Naive thymus-derived CD4-positive, alpha-beta T cell (primary cell): ENCODE data around the gene CCDC9B. TPM values are rescaled to one million over a fixed set of nuclear protein-coding genes. Genes with fewer than 3 reads are reported as not detected.

ENCODE experiments used
- ATAC-seq: fragments of 150-1000 bp; cut with Tn5 transposase; 2 replicates; pipeline ENCODE4 v1.10.0; 2021; ENCODE audit warnings: mild to moderate bottlenecking, moderate library complexity
- CTCF ChIA-PET: fragments of 350-600 bp; sonication (Branson Sonifier 250); formaldehyde crosslinking; loops from one replicate; lab custom pipeline; 2021; ENCODE audit warnings: antibody characterized with exemption; lab: Charles Lee
- POLR2A ChIA-PET: fragments of 350-600 bp; sonication (Branson Sonifier 250); formaldehyde crosslinking; loops from one replicate; lab custom pipeline; 2021; ENCODE audit warnings: antibody characterized with exemption, inconsistent platforms; lab: Charles Lee
- DNase-seq, 9 donors: peaks; one replicate each; pipeline versions ENCODE4 v3.0.0 to v3.0.0-alpha.2; 2020 to 2022; ENCODE audit warnings: mixed read lengths in 1 of 9
- H3K27ac ChIP-seq: one replicate; pipeline ENCODE4 v1.7.0; 2013; ENCODE audit warnings: mild to moderate bottlenecking, low read depth, low read length, moderate library complexity
- H3K27me3 ChIP-seq, 2 donors: one replicate each; pipeline ENCODE4 v1.7.0; 2013; ENCODE audit warnings: low read length in 2 of 2, mild to moderate bottlenecking in 2 of 2, moderate library complexity in 2 of 2; ENCODE audit not compliant: control insufficient read depth in 2 of 2, insufficient read depth in 2 of 2
- H3K36me3 ChIP-seq, 3 experiments: 1 replicate in 2 of 3; 2 replicates in 1 of 3; pipeline ENCODE4 v1.7.0; 2013; ENCODE audit warnings: low read length in 3 of 3, mild to moderate bottlenecking in 3 of 3, moderate library complexity in 1 of 3; ENCODE audit not compliant: insufficient read depth in 3 of 3, control insufficient read depth in 2 of 3
- H3K4me1 ChIP-seq, 2 donors: one replicate each; pipeline ENCODE4 v1.7.0; 2013; ENCODE audit warnings: low read length in 2 of 2, mild to moderate bottlenecking in 2 of 2, moderate library complexity in 1 of 2; ENCODE audit not compliant: control insufficient read depth in 2 of 2, insufficient read depth in 2 of 2
- H3K4me3 ChIP-seq: 2 replicates; pipeline ENCODE4 v1.7.0; 2013; ENCODE audit warnings: mild to moderate bottlenecking, low read length
- H3K9me3 ChIP-seq, 3 experiments: 1 replicate in 2 of 3; 2 replicates in 1 of 3; pipeline ENCODE4 v1.7.0; 2013; ENCODE audit warnings: low read length in 3 of 3; ENCODE audit not compliant: control insufficient read depth in 2 of 3
- H3K27ac Mint-ChIP-seq, 9 donors: one replicate each; pipeline ENCODE4 v1.8.0; 2020 to 2022; ENCODE audit warnings: mixed read lengths in 9 of 9, mild to moderate bottlenecking in 8 of 9, moderate library complexity in 5 of 9, inconsistent platforms in 2 of 9
- H3K27me3 Mint-ChIP-seq, 5 donors: one replicate each; pipeline ENCODE4 v1.8.0; 2021 to 2022; ENCODE audit warnings: mixed read lengths in 5 of 5, mild to moderate bottlenecking in 1 of 5
- H3K36me3 Mint-ChIP-seq, 5 donors: one replicate each; pipeline ENCODE4 v1.8.0; 2020 to 2022; ENCODE audit warnings: mixed read lengths in 5 of 5, mild to moderate bottlenecking in 3 of 5, inconsistent platforms in 1 of 5
- H3K4me1 Mint-ChIP-seq, 7 donors: one replicate each; pipeline ENCODE4 v1.8.0; 2020 to 2022; ENCODE audit warnings: mixed read lengths in 7 of 7, mild to moderate bottlenecking in 3 of 7, inconsistent platforms in 1 of 7
- H3K4me3 Mint-ChIP-seq, 10 donors: one replicate each; pipeline ENCODE4 v1.8.0; 2020 to 2022; ENCODE audit warnings: mild to moderate bottlenecking in 10 of 10, mixed read lengths in 10 of 10, moderate library complexity in 6 of 10, inconsistent platforms in 2 of 10
- H3K9me3 Mint-ChIP-seq, 11 donors: one replicate each; pipeline ENCODE4 v1.8.0; 2020 to 2022; ENCODE audit warnings: mixed read lengths in 11 of 11, mild to moderate bottlenecking in 4 of 11, inconsistent platforms in 1 of 11, moderate library complexity in 1 of 11
- intact Hi-C, 2 donors: fragments of 100-400 bp; cut with micrococcal nuclease; formaldehyde crosslinking; loops; one replicate each; pipeline ENCODE4 v1.15.1; 2023
- polyA plus RNA-seq, 2 donors: library from polyadenylated mRNA; unstranded; fragments of 300-500 nt; fragmentation: Illumina TruSeq; gene quantifications; one replicate each; pipeline ENCODE4 v1.2.3, GENCODE V29; 2021
- total RNA-seq, 6 experiments: library from RNA in 5 of 6; stranded (reverse) in 5 of 6; gene quantifications; 1 replicate in 5 of 6; 2 replicates in 1 of 6; pipeline ENCODE4 v1.2.3 and lab custom pipeline; 2021 to 2026

CCDC9B gene
- total and polyA plus RNA-seq, 7 experiments from 2014 or later: 0.07 to 2.7 (median 1.4) TPM

DNA sequence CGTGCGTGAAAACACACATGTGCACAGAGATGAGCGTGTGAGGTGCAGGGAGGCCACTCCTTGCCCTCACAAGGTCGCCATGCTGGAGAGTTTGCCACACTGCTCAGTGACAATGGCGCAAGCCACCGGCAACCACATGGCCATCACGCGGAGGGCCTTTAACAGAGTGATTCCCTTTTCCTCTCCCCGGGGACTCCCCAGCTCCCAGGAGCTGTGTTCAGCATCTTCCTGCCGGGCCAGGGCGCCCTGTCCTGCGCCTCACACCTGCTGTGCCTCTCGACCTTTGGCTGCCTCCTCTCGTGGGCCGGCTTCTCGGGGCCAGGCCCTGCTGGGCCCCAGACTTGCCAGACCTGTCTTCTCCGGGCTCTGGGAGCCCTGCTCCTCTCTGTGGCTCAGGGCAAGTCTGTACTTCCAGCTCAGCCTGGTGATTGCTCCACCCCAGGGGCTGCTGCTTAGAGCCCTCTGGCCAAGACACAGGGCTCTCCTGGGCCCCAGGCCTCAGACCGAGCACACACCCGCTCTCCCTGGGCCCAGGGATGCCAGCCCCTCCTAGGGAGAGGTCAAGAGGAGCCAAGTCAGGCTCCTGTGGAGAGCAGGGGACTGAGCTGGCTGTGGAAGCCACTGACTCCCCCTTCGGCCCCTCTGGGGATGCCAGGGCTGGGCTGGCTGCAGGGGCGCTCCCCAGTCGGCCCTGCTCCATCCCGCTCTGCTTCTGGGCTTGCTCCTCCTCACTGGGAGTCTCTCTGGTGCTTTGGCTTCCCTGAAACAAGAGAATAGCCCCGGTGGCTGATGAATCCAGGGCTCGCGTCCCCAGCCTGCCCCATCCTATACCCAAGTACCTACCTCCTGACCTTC is 5.6 kb downstream of the CCDC9B start:
- no peaks in the 10 kb centered on the region for H3K27me3 Mint-ChIP-seq
- Histone ChIP-seq H3K27me3 (no peaks in the 10 kb centered on the region), H3K4me1 (peaks cover 0 to 16% of the 10 kb centered on the region in 2 donors), H3K36me3 (no peaks in the 10 kb centered on the region), H3K4me3 (no peak overlapping the region), H3K9me3 (no peaks in the 10 kb centered on the region), H3K27ac (no peak overlapping the region)
- peaks cover 0 to 30% (median 22%) of the 10 kb centered on the region in 7 donors for H3K4me1 Mint-ChIP-seq
- H3K9me3 Mint-ChIP-seq: peaks cover 0 to 1% (median 0%) of the 10 kb centered on the region in 11 donors
- H3K4me3 Mint-ChIP-seq: peak overlapping the region in 2 of 10 donors; percentile 13 to 80
- POLR2A ChIA-PET: interaction anchor here (0.8 to 5.0 kb wide), 6 partner anchors 9 to 56 kb away, joined by 3 to 31 read pairs (median 5); partner anchors contain the start of gene PLCB2
- H3K27ac Mint-ChIP-seq: peak overlapping the region in 1 of 9 donors; percentile 88
- ATAC-seq: no peak
- CTCF ChIA-PET: interaction anchor here (0.6 to 14.2 kb wide), 5 partner anchors 9 to 328 kb away, joined by 4 to 366 read pairs (median 6); partner anchors contain the start of genes INAFM2 and PLCB2
- H3K36me3 Mint-ChIP-seq: peaks cover 0 to 3% (median 0%) of the 10 kb centered on the region in 5 donors
- intact Hi-C loops: no loop called here
- no peak for DNase-seq

- Mint-ChIP-seq H3K27ac (peak overlapping the region in 6 of 9 donors; percentile 22 to 86 (median 76)), H3K27me3 (no peaks in the 10 kb centered on the region), H3K4me1 (peaks cover 0 to 30% (median 22%) of the 10 kb centered on the region in 7 donors), H3K9me3 (peaks cover 0 to 1% (median 0%) of the 10 kb centered on the region in 11 donors), H3K4me3 (peak overlapping the region in 5 of 10 donors; percentile 48 to 76 (median 64)), H3K36me3 (peaks cover 0 to 3% (median 0%) of the 10 kb centered on the region in 5 donors)
- no peak for ATAC-seq
- ChIA-PET CTCF (interaction anchor here (0.6 to 14.2 kb wide), 5 partner anchors 9 to 442 kb away, joined by 3 to 366 read pairs (median 6); partner anchors contain the start of genes INAFM2 and PLCB2), POLR2A (interaction anchor here (0.8 to 5.0 kb wide), 7 partner anchors 9 to 55 kb away, joined by 3 to 31 read pairs (median 4); partner anchors contain the start of gene PLCB2)
- Histone ChIP-seq H3K4me3 (no peak overlapping the region), H3K9me3 (no peaks in the 10 kb centered on the region), H3K27me3 (no peaks in the 10 kb centered on the region), H3K36me3 (no peaks in the 10 kb centered on the region), H3K4me1 (peaks cover 0 to 16% of the 10 kb centered on the region in 2 donors), H3K27ac (no peak overlapping the region)
- DNase-seq: no peak
- intact Hi-C loops: no loop called here
Measured at GRCh38 chr15:40334541-40334940, 6.2 kb downstream of the CCDC9B start.

DNA sequence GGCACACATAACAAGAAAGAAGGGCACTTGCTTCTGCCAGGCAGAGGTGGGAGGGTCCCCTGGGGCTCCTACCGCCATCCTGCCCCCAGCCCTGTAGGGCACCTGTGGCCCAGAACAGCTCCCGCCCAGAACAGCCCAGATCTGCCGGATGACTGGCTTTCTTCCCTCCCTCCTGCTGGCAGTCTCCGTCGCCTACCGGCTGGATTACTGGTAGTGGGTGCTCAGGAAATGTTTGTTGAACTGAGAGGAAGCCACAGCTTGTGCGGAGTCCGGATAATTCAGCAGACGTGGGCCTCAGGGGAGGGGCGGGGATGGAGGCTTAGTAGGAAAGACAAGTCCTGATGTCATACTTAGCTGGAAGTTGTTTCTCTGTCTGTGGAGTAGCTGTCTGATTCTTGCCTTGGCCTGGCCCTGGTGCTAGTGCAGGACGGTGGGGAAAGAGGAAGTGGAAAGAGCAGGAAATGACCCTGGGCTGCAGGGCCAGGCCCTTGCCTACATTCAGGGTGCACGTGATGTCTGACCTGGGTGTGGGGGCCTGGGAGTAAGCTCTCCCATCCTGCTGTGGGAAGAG is 6.7 kb downstream of the CCDC9B start:
- peak in 7 of 9 donors; percentile 40 to 60 (median 51) for DNase-seq
- H3K9me3 ChIP-seq: no peaks in the 10 kb centered on the region
- Mint-ChIP-seq H3K27ac (peak overlapping the region; percentile 22 to 94 (median 82)), H3K4me3 (peak overlapping the region; percentile 48 to 81 (median 62)), H3K4me1 (peaks cover 0 to 30% (median 23%) of the 10 kb centered on the region in 7 donors), H3K27me3 (no peaks in the 10 kb centered on the region), H3K36me3 (peaks cover 0 to 3% (median 0%) of the 10 kb centered on the region in 5 donors), H3K9me3 (peaks cover 0 to 1% (median 0%) of the 10 kb centered on the region in 11 donors)
- H3K4me1 ChIP-seq: peaks cover 0 to 16% of the 10 kb centered on the region in 2 donors
- no peaks in the 10 kb centered on the region for H3K36me3 ChIP-seq
- no peaks in the 10 kb centered on the region for H3K27me3 ChIP-seq
- H3K27ac ChIP-seq: no peak overlapping the region
- POLR2A ChIA-PET: interaction anchor here (0.8 to 5.0 kb wide), 7 partner anchors 8 to 55 kb away, joined by 3 to 31 read pairs (median 4); partner anchors contain the start of gene PLCB2
- intact Hi-C loops: no loop called here
- CTCF ChIA-PET: interaction anchor here (0.6 to 14.2 kb wide), 5 partner anchors 8 to 443 kb away, joined by 3 to 366 read pairs (median 6); partner anchors contain the start of genes INAFM2 and PLCB2
- no peak overlapping the region for H3K4me3 ChIP-seq
- peak; percentile 69 for ATAC-seq

- Histone ChIP-seq H3K27ac (no peak overlapping the region), H3K4me3 (no peak overlapping the region), H3K27me3 (no peaks in the 10 kb centered on the region), H3K4me1 (peaks cover 0 to 14% of the 10 kb centered on the region in 2 donors), H3K36me3 (no peaks in the 10 kb centered on the region), H3K9me3 (no peaks in the 10 kb centered on the region)
- peak overlapping the region in 1 of 9 donors; percentile 26 for H3K27ac Mint-ChIP-seq
- no peaks in the 10 kb centered on the region for H3K27me3 Mint-ChIP-seq
- DNase-seq: no peak
- ChIA-PET POLR2A (interaction anchor here (1.1 to 1.6 kb wide), 2 partner anchors 9 to 23 kb away, joined by 3 to 5 read pairs; partner anchors contain the start of gene INAFM2), CTCF (interaction anchor here (0.6 to 14.2 kb wide), 4 partner anchors 8 to 94 kb away, joined by 3 to 366 read pairs (median 4); partner anchors contain the start of genes INAFM2 and PLCB2)
- no peak for ATAC-seq
- intact Hi-C loops: no loop called here
- peaks cover 0 to 1% (median 0%) of the 10 kb centered on the region in 11 donors for H3K9me3 Mint-ChIP-seq
- peaks cover 0 to 36% (median 25%) of the 10 kb centered on the region in 7 donors for H3K4me1 Mint-ChIP-seq
- no peak overlapping the region for H3K4me3 Mint-ChIP-seq
- peaks cover 0 to 4% (median 0%) of the 10 kb centered on the region in 5 donors for H3K36me3 Mint-ChIP-seq
Measured at GRCh38 chr15:40332113-40332781, 8.5 kb downstream of the CCDC9B start.

DNA sequence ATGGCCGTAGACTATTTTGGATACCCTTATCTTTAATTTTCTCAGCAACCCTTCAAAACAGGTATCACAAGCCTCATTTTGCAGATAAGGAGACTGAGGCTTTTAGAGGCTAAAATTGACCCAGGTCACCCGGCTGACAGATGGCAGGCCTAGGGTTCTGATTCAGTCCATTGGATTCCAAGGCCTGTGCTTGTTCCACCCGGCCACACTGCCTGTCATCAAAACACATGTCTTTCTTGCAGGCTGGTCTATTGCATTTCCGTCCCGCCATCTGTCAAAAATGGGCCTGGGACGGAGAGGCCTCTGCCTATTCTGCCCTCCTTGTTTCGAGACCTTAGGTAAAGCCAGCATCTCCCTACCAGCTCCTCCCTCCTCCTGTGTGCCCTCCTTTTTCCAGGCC is 9.1 kb downstream of the CCDC9B start:
- H3K36me3 ChIP-seq: no peaks in the 10 kb centered on the region
- ChIA-PET CTCF (interaction anchor here (0.6 to 14.2 kb wide), 4 partner anchors 8 to 95 kb away, joined by 3 to 366 read pairs (median 4); partner anchors contain the start of genes INAFM2 and PLCB2), POLR2A (interaction anchor here (1.1 to 1.6 kb wide), 2 partner anchors 9 to 23 kb away, joined by 3 to 5 read pairs; partner anchors contain the start of gene INAFM2)
- Mint-ChIP-seq H3K9me3 (peaks cover 0 to 1% (median 0%) of the 10 kb centered on the region in 11 donors), H3K27ac (no peak overlapping the region), H3K4me3 (no peak overlapping the region), H3K36me3 (peaks cover 0 to 6% (median 0%) of the 10 kb centered on the region in 5 donors), H3K4me1 (peaks cover 0 to 37% (median 28%) of the 10 kb centered on the region in 7 donors), H3K27me3 (no peaks in the 10 kb centered on the region)
- ATAC-seq: no peak
- DNase-seq: no peak
- no peak overlapping the region for H3K27ac ChIP-seq
- H3K9me3 ChIP-seq: no peaks in the 10 kb centered on the region
- peaks cover 0 to 14% of the 10 kb centered on the region in 2 donors for H3K4me1 ChIP-seq
- intact Hi-C loops: no loop called here
- H3K4me3 ChIP-seq: no peak overlapping the region
- no peaks in the 10 kb centered on the region for H3K27me3 ChIP-seq
